Measurements from ENCODE around the gene DNM3. TPM values are rescaled to one million over a fixed set of nuclear protein-coding genes. Genes with fewer than 3 reads are reported as not detected.

DNM3 gene
- total and polyA plus RNA-seq, 2 experiments from 2014 or later: 5.2 to 12.2 TPM

DNA sequence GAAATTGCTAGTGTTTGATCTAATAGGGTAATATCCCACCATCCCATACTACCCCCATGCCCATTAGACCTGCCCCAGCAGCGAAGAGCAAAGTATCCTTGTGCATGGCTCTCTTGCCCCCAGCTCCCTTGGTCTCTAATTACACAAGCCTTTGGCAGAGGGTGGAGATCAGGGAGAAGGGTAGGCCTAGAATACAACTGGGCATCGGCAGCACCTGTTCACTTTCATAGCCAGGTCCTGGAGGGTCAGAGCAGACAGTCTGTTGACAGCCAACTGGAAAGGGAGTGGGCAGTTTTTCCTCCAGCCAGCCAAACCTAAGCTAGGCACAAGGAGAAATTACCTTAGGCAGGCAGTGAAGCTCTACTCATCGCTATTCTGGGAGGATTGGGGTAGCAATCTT lies 605.2 kb downstream of the DNM3 start (continued):
- TF ChIP-seq, protein P1, sequence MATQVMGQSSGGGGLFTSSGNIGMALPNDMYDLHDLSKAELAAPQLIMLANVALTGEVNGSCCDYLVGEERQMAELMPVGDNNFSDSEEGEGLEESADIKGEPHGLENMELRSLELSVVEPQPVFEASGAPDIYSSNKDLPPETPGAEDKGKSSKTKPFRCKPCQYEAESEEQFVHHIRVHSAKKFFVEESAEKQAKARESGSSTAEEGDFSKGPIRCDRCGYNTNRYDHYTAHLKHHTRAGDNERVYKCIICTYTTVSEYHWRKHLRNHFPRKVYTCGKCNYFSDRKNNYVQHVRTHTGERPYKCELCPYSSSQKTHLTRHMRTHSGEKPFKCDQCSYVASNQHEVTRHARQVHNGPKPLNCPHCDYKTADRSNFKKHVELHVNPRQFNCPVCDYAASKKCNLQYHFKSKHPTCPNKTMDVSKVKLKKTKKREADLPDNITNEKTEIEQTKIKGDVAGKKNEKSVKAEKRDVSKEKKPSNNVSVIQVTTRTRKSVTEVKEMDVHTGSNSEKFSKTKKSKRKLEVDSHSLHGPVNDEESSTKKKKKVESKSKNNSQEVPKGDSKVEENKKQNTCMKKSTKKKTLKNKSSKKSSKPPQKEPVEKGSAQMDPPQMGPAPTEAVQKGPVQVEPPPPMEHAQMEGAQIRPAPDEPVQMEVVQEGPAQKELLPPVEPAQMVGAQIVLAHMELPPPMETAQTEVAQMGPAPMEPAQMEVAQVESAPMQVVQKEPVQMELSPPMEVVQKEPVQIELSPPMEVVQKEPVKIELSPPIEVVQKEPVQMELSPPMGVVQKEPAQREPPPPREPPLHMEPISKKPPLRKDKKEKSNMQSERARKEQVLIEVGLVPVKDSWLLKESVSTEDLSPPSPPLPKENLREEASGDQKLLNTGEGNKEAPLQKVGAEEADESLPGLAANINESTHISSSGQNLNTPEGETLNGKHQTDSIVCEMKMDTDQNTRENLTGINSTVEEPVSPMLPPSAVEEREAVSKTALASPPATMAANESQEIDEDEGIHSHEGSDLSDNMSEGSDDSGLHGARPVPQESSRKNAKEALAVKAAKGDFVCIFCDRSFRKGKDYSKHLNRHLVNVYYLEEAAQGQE (IDR thresholded peaks at IDR 0.05; ENCODE audit: unreplicated experiment): no peak
- TF ChIP-seq EZH2 (IDR thresholded peaks at IDR 0.05; ENCODE audit: low read depth, unreplicated experiment) (no peak), EZH2phosphoT487 (IDR thresholded peaks at IDR 0.05; ENCODE audit: unreplicated experiment) (no peak), NANOG (IDR thresholded peaks at IDR 0.05; ENCODE audit: borderline replicate concordance) (no peak), ZNF331 (CRISPR knock-in tag; IDR thresholded peaks at IDR 0.05; ENCODE audit: low read depth) (no peak)

DNA sequence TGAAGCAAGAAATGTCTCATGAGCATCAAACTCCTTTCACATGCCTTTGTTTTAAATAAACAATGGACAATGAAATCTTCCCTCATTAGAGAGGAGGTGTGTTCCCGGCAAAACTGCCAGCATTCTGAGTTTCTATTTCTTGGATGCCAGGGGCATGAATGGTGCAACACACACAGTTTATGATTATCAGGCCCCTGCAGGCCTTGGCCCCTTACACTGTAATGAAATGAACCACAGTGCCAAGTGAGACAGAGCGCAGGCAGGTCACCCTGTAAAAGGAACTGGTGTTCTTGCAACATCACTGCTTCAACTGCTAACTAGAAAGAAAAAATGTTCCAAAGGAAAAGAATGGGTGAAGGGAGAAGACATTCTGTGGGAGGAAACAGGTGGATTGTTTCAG lies 606.3 kb downstream of the DNM3 start:
- no peaks in the 10 kb centered on the region for H3K9me3 Mint-ChIP-seq
- peaks cover 8% of the 10 kb centered on the region; the same call in 2 of the 3 replicates for H3K4me1 Mint-ChIP-seq
- TF ChIP-seq, protein P2, sequence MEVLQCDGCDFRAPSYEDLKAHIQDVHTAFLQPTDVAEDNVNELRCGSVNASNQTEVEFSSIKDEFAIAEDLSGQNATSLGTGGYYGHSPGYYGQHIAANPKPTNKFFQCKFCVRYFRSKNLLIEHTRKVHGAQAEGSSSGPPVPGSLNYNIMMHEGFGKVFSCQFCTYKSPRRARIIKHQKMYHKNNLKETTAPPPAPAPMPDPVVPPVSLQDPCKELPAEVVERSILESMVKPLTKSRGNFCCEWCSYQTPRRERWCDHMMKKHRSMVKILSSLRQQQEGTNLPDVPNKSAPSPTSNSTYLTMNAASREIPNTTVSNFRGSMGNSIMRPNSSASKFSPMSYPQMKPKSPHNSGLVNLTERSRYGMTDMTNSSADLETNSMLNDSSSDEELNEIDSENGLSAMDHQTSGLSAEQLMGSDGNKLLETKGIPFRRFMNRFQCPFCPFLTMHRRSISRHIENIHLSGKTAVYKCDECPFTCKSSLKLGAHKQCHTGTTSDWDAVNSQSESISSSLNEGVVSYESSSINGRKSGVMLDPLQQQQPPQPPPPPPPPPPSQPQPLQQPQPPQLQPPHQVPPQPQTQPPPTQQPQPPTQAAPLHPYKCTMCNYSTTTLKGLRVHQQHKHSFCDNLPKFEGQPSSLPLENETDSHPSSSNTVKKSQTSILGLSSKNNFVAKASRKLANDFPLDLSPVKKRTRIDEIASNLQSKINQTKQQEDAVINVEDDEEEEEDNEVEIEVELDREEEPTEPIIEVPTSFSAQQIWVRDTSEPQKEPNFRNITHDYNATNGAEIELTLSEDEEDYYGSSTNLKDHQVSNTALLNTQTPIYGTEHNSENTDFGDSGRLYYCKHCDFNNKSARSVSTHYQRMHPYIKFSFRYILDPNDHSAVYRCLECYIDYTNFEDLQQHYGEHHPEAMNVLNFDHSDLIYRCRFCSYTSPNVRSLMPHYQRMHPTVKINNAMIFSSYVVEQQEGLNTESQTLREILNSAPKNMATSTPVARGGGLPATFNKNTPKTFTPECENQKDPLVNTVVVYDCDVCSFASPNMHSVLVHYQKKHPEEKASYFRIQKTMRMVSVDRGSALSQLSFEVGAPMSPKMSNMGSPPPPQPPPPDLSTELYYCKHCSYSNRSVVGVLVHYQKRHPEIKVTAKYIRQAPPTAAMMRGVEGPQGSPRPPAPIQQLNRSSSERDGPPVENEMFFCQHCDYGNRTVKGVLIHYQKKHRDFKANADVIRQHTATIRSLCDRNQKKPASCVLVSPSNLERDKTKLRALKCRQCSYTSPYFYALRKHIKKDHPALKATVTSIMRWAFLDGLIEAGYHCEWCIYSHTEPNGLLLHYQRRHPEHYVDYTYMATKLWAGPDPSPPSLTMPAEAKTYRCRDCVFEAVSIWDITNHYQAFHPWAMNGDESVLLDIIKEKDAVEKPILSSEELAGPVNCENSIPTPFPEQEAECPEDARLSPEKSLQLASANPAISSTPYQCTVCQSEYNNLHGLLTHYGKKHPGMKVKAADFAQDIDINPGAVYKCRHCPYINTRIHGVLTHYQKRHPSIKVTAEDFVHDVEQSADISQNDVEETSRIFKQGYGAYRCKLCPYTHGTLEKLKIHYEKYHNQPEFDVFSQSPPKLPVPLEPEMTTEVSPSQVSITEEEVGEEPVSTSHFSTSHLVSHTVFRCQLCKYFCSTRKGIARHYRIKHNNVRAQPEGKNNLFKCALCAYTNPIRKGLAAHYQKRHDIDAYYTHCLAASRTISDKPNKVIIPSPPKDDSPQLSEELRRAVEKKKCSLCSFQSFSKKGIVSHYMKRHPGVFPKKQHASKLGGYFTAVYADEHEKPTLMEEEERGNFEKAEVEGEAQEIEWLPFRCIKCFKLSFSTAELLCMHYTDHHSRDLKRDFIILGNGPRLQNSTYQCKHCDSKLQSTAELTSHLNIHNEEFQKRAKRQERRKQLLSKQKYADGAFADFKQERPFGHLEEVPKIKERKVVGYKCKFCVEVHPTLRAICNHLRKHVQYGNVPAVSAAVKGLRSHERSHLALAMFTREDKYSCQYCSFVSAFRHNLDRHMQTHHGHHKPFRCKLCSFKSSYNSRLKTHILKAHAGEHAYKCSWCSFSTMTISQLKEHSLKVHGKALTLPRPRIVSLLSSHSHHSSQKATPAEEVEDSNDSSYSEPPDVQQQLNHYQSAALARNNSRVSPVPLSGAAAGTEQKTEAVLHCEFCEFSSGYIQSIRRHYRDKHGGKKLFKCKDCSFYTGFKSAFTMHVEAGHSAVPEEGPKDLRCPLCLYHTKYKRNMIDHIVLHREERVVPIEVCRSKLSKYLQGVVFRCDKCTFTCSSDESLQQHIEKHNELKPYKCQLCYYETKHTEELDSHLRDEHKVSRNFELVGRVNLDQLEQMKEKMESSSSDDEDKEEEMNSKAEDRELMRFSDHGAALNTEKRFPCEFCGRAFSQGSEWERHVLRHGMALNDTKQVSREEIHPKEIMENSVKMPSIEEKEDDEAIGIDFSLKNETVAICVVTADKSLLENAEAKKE (CRISPR knock-in tag; IDR thresholded peaks at IDR 0.05): no peak
- TF ChIP-seq ZNF114 (CRISPR knock-in tag; IDR thresholded peaks at IDR 0.05): no peak
- TF ChIP-seq, protein P1 (IDR thresholded peaks at IDR 0.05; ENCODE audit: unreplicated experiment): no peak
- no peak for TF ChIP-seq JUNB (IDR thresholded peaks at IDR 0.05; ENCODE audit: unreplicated experiment)
- TF ChIP-seq EZH2phosphoT487 (IDR thresholded peaks at IDR 0.05; ENCODE audit: unreplicated experiment): no peak
- TF ChIP-seq, protein P3, sequence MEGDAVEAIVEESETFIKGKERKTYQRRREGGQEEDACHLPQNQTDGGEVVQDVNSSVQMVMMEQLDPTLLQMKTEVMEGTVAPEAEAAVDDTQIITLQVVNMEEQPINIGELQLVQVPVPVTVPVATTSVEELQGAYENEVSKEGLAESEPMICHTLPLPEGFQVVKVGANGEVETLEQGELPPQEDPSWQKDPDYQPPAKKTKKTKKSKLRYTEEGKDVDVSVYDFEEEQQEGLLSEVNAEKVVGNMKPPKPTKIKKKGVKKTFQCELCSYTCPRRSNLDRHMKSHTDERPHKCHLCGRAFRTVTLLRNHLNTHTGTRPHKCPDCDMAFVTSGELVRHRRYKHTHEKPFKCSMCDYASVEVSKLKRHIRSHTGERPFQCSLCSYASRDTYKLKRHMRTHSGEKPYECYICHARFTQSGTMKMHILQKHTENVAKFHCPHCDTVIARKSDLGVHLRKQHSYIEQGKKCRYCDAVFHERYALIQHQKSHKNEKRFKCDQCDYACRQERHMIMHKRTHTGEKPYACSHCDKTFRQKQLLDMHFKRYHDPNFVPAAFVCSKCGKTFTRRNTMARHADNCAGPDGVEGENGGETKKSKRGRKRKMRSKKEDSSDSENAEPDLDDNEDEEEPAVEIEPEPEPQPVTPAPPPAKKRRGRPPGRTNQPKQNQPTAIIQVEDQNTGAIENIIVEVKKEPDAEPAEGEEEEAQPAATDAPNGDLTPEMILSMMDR (conservative IDR thresholded peaks at IDR 0.05; ENCODE audit: low read depth in 2 of 2): no peak
- no peak for TF ChIP-seq NANOG (IDR thresholded peaks at IDR 0.05; ENCODE audit: borderline replicate concordance)
- TF ChIP-seq ZNF331 (CRISPR knock-in tag; IDR thresholded peaks at IDR 0.05; ENCODE audit: low read depth): no peak
- TF ChIP-seq EZH2 (IDR thresholded peaks at IDR 0.05; ENCODE audit: low read depth, unreplicated experiment): no peak

More for the DNA sequence above, 606.3 kb downstream of the DNM3 start:
- no peak overlapping the region for H3K4me3 ChIP-seq
- H4K20me1 ChIP-seq (replicated peaks; ENCODE audit: insufficient read depth): no peaks in the 10 kb centered on the region
- peaks cover 7% of the 10 kb centered on the region for H3K27me3 Mint-ChIP-seq (ENCODE audit: insufficient read depth, low read depth, poor library complexity)
- H3K4me3 Mint-ChIP-seq: no peak overlapping the region
- H3K36me3 Mint-ChIP-seq (ENCODE audit: low read depth): no peaks in the 10 kb centered on the region; the same call in 2 of the 3 replicates
- no peaks in the 10 kb centered on the region for H3F3A ChIP-seq (replicated peaks; ENCODE audit: low read depth)
- peaks cover 9% of the 10 kb centered on the region for H3K79me2 ChIP-seq (replicated peaks; ENCODE audit: insufficient read depth)
- peaks cover 6% of the 10 kb centered on the region for H3K4me1 ChIP-seq (ENCODE audit: insufficient read depth)
- ATAC-seq (no peak), DNase-seq (ENCODE audit: low spot score) (no peak)
- H3K27ac ChIP-seq (ENCODE audit: low read depth): no peak overlapping the region
- H3K27ac Mint-ChIP-seq: no peak overlapping the region
- no peaks in the 10 kb centered on the region for H3K9me2 ChIP-seq (ENCODE audit: insufficient read depth)
- H3K36me3 ChIP-seq (ENCODE audit: insufficient read depth): no peaks in the 10 kb centered on the region
- H2AFZ ChIP-seq: no peak overlapping the region
- H3K27me3 ChIP-seq (ENCODE audit: insufficient read depth): no peaks in the 10 kb centered on the region
- H3K4me2 ChIP-seq: no peak overlapping the region
